Subcutaneous adipose tissue (tissue), 4 donors: Measurements from ENCODE around the gene LMX1B. TPM values are rescaled to one million over a fixed set of nuclear protein-coding genes. Genes with fewer than 3 reads are reported as not detected.

Experiments
- CTCF ChIP-seq: fragments of 450-650 bp; IDR thresholded peaks from one replicate; pipeline ENCODE4 v1.5.1; 2016; ENCODE audit warnings: low read depth, mild to moderate bottlenecking, control low read depth, antibody characterized with exemption, moderate library complexity
- total RNA-seq, 4 donors: library from RNA; depleted of rRNA; stranded (reverse); fragments of >200 nt; gene quantifications; one replicate each; pipeline ENCODE4 v1.1.0, GENCODE V29; 2016

The LMX1B gene
- total RNA-seq, 4 donors from 2014 or later, result 0.38 to 1.1 (median 0.51) TPM; not detected in 1

GRCh38 chr9:126678989-126679388 lies 65.3 kb downstream of the LMX1B start:
- no peak for TF ChIP-seq CTCF

GRCh38 chr9:126681336-126681735 lies 67.6 kb downstream of the LMX1B start:
- no peak for TF ChIP-seq CTCF

- TF ChIP-seq CTCF, result no peak
These were observed 68.5 kb downstream of the LMX1B start for GRCh38 chr9:126682113-126682810.

- no peak for TF ChIP-seq CTCF
These were observed 69.4 kb downstream of the LMX1B start for GRCh38 chr9:126682928-126683697.

GRCh38 chr9:126683698-126684044 lies 69.9 kb downstream of the LMX1B start:
- no peak for TF ChIP-seq CTCF

GRCh38 chr9:126684345-126684744 lies 70.6 kb downstream of the LMX1B start:
- TF ChIP-seq CTCF, result no peak

GRCh38 chr9:126684965-126685465 lies 71.3 kb downstream of the LMX1B start:
- TF ChIP-seq CTCF, result no peak
